HCT116 (cell line): ENCODE results near the gene MARCHF3. TPM values are rescaled to one million over a fixed set of nuclear protein-coding genes. Genes with fewer than 3 reads are reported as not detected.

Source experiments
- ATAC-seq: fragments of 200-7000 bp; cut with Tn5 transposase; 2 replicates; pipeline ENCODE4 v1.9.1; 2020; ENCODE audit warnings: mild to moderate bottlenecking, moderate library complexity
- BruUV-seq: library from RNA; stranded (reverse); fragments of 400-500 nt; replicated peaks from 2 replicates; lab custom pipeline; 2021; lab: Mats Ljungman, UMichigan
- CTCF ChIA-PET: fragments of 300-600 bp; sonication (Branson Sonifier 250); formaldehyde crosslinking; loops from one replicate; lab custom pipeline; 2021; ENCODE audit warnings: antibody characterized with exemption; lab: Charles Lee
- POLR2A ChIA-PET: fragments of 300-600, 350-600 bp; sonication (Branson Sonifier 250); formaldehyde crosslinking; loops from one replicate; lab custom pipeline; 2021; ENCODE audit warnings: antibody characterized with exemption; lab: Charles Lee
- RAD21 ChIA-PET, 2 experiments: fragments of 300-600 bp; sonication (Branson Sonifier 250); formaldehyde crosslinking; loops; one replicate each; lab custom pipeline; 2023; ENCODE audit warnings: low total read pairs in 2 of 2; ENCODE audit not compliant: uncharacterized antibody in 2 of 2, unreplicated experiment in 2 of 2, low non-redundant PET in 1 of 2; lab: Charles Lee
- DNase-seq: peaks from one replicate; pipeline ENCODE4 v3.0.0-alpha.2; 2010; ENCODE audit warnings: low read depth, low spot score
- H2AFZ ChIP-seq: fragments of 200-600 bp; shearing (Covaris generic), sonication (generic); 2 replicates; pipeline ENCODE4 v1.6.1; 2017; ENCODE audit warnings: low read depth, mixed run types, mixed read lengths, antibody characterized with exemption, low read length; ENCODE audit not compliant: poor library complexity, severe bottlenecking
- H3K27ac ChIP-seq: 2 replicates; pipeline ENCODE4 v1.5.1; 2012; ENCODE audit warnings: low read depth, low read length
- H3K27me3 ChIP-seq: fragments of 200-600 bp; sonication (generic); 2 replicates; pipeline ENCODE4 v1.6.1; 2016; ENCODE audit warnings: mixed run types, low read length, mixed read lengths; ENCODE audit not compliant: insufficient read depth
- H3K36me3 ChIP-seq, 2 experiments: fragments of 200-500 bp in 1 of 2; fragments of 200-600 bp in 1 of 2; sonication (Bioruptor generic) in 1 of 2; sonication (generic) in 1 of 2; 2 replicates each; pipeline versions ENCODE4 v1.5.1 to v1.6.1; 2014 to 2016; ENCODE audit warnings: low read length in 2 of 2, inconsistent platforms in 1 of 2, mixed read lengths in 1 of 2, mixed run types in 1 of 2; ENCODE audit not compliant: insufficient read depth in 2 of 2, control insufficient read depth in 1 of 2
- H3K4me1 ChIP-seq, 2 experiments: fragments of 200-600 bp in 1 of 2; sonication (generic) in 1 of 2; 2 replicates each; pipeline versions ENCODE4 v1.5.1 to v1.6.1; 2012 to 2017; ENCODE audit warnings: low read length in 2 of 2, inconsistent platforms in 1 of 2, mild to moderate bottlenecking in 1 of 2, mixed read lengths in 1 of 2, mixed run types in 1 of 2, moderate library complexity in 1 of 2; ENCODE audit not compliant: insufficient read depth in 2 of 2, control insufficient read depth in 1 of 2
- H3K4me2 ChIP-seq: fragments of 200-600 bp; sonication (generic); 2 replicates; pipeline ENCODE4 v1.6.1; 2017; ENCODE audit warnings: mixed run types, low read length, mixed read lengths
- H3K4me3 ChIP-seq, 2 experiments: fragments of 200-600 bp in 1 of 2; sonication (generic) in 1 of 2; replicated peaks in 1 of 2; 2 replicates each; pipeline ENCODE4 v1.5.1; 2011 to 2016; ENCODE audit warnings: low read length in 2 of 2, control low read depth in 1 of 2, low read depth in 1 of 2, mild to moderate bottlenecking in 1 of 2, mixed read lengths in 1 of 2, mixed run types in 1 of 2
- H3K79me2 ChIP-seq: fragments of 200-600 bp; sonication (generic); 2 replicates; pipeline ENCODE4 v1.6.1; 2017; ENCODE audit warnings: mild to moderate bottlenecking, mixed run types, low read length, moderate library complexity, mixed read lengths; ENCODE audit not compliant: insufficient read depth
- H3K9ac ChIP-seq: fragments of 200-600 bp; sonication (generic); 2 replicates; pipeline ENCODE4 v1.6.1; 2016; ENCODE audit warnings: low read length, mixed read lengths
- H3K9me2 ChIP-seq: fragments of 200-600 bp; sonication (generic), shearing (Covaris generic); 2 replicates; pipeline ENCODE4 v1.6.1; 2017; ENCODE audit warnings: mixed run types, mild to moderate bottlenecking, moderate library complexity; ENCODE audit not compliant: insufficient read depth
- H3K9me3 ChIP-seq, 2 experiments: fragments of 200-500 bp in 1 of 2; fragments of 200-600 bp in 1 of 2; sonication (Bioruptor generic) in 1 of 2; sonication (generic) in 1 of 2; 2 replicates each; pipeline ENCODE4 v1.6.1; 2014 to 2017; ENCODE audit warnings: low read length in 2 of 2, mixed read lengths in 2 of 2, inconsistent platforms in 1 of 2, low read depth in 1 of 2, mild to moderate bottlenecking in 1 of 2, mixed run types in 1 of 2, moderate library complexity in 1 of 2; ENCODE audit not compliant: control insufficient read depth in 1 of 2, insufficient read depth in 1 of 2
- H4K20me1 ChIP-seq: fragments of 200-600 bp; sonication (generic), shearing (Covaris generic); 2 replicates; pipeline ENCODE4 v1.6.1; 2017; ENCODE audit warnings: mixed run types, mild to moderate bottlenecking, moderate library complexity; ENCODE audit not compliant: insufficient read depth
- CBX3 ChIP-seq: IDR thresholded peaks from 2 replicates; pipeline ENCODE4 v1.6.1; 2012; ENCODE audit warnings: low read depth
- CEBPB ChIP-seq: IDR thresholded peaks from 2 replicates; pipeline ENCODE4 v1.6.1; 2012; ENCODE audit warnings: low read depth
- EGR1 ChIP-seq: IDR thresholded peaks from 2 replicates; pipeline ENCODE4 v1.6.1; 2012; ENCODE audit warnings: low read depth
- POLR2A ChIP-seq: IDR thresholded peaks from 2 replicates; pipeline ENCODE4 v1.7.0; 2011; ENCODE audit warnings: borderline replicate concordance; ENCODE audit not compliant: insufficient read depth, insufficient read length; ENCODE audit errors: extremely low read depth
- RAD21 ChIP-seq: IDR thresholded peaks from 2 replicates; pipeline ENCODE4 v1.6.1; 2012; ENCODE audit warnings: low read depth, mild to moderate bottlenecking
- SRF ChIP-seq: IDR thresholded peaks from 2 replicates; pipeline ENCODE4 v1.6.1; 2012; ENCODE audit warnings: low read depth
- TCF7L2 ChIP-seq: IDR thresholded peaks from 2 replicates; pipeline ENCODE4 v1.7.0; 2011; ENCODE audit warnings: borderline replicate concordance, inconsistent platforms; ENCODE audit not compliant: insufficient read depth, insufficient read length; ENCODE audit errors: extremely low read depth
- YY1 ChIP-seq: IDR thresholded peaks from 2 replicates; pipeline ENCODE4 v1.6.1; 2011; ENCODE audit warnings: low read length, low read depth, moderate library complexity, mild to moderate bottlenecking; ENCODE audit not compliant: insufficient replicate concordance; ENCODE audit errors: extremely low read depth
- ZFX ChIP-seq: fragments of 450-650 bp; IDR thresholded peaks from 2 replicates; pipeline ENCODE4 v1.6.1; 2017
- ZNF274 ChIP-seq: fragments of 200-500 bp; sonication (Bioruptor generic); IDR thresholded peaks from 2 replicates; pipeline ENCODE4 v1.6.1; 2014; ENCODE audit warnings: mild to moderate bottlenecking, low read depth, low read length, inconsistent platforms
- intact Hi-C: fragments of 100-400 bp; cut with micrococcal nuclease; formaldehyde crosslinking; loops from 2 replicates; pipeline ENCODE4 v1.10.0; 2022
- total RNA-seq: library from RNA; stranded (reverse); gene quantifications from one replicate; pipeline ENCODE4 v1.2.1, GENCODE V29; 2021; ENCODE audit not compliant: unreplicated experiment
- TF ChIP-seq, protein P1 (sequence below): IDR thresholded peaks from 2 replicates; pipeline ENCODE4 v1.6.1; 2012
- TF ChIP-seq, protein P2 (sequence below): IDR thresholded peaks from 2 replicates; pipeline ENCODE4 v1.6.1; 2012
- TF ChIP-seq, protein P3 (sequence below), 3 experiments: fragments of 200-600 bp in 1 of 3; sonication (generic) in 1 of 3; IDR thresholded peaks in 2 of 3; conservative IDR thresholded peaks in 1 of 3; 2 replicates each; pipeline ENCODE4 v1.5.1; 2012 to 2017; ENCODE audit warnings: low read depth in 2 of 3, low read length in 2 of 3, antibody characterized with exemption in 1 of 3, borderline replicate concordance in 1 of 3, control low read depth in 1 of 3, mild to moderate bottlenecking in 1 of 3, mixed read lengths in 1 of 3, mixed run types in 1 of 3, moderate library complexity in 1 of 3; ENCODE audit not compliant: insufficient read depth in 1 of 3

MARCHF3 gene
- total RNA-seq, 1 experiment from 2014 or later, result 2.3 TPM

DNA sequence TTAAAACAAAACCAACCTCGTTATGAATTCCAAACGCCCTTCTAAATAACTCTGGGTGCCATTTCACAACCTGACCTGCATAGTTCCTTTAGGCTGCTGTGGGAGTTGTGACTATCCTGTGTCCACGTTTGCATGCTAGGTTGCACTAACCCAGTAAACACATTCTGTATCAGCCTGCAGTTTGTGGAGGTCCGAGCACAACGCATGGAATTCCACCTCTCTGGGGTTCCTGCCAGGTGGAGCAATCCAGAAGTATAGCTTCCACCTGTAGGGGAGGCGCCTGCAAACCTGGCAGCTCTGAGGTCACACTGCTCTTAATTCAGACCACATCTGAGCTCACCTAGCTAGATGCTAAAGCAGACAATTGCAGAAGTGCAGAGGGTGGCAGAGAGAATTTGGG lies 57.2 kb downstream of the MARCHF3 start:
- H3K9me2 ChIP-seq, result no peaks in the 10 kb centered on the region
- intact Hi-C loops, result no loop called here
- no peaks in the 10 kb centered on the region for H3K9me3 ChIP-seq
- H3K27ac ChIP-seq, result no peak overlapping the region
- no peaks in the 10 kb centered on the region for H3K4me1 ChIP-seq
- TF ChIP-seq ZNF274, result no peak
- TF ChIP-seq EGR1, result no peak
- TF ChIP-seq, protein P1, sequence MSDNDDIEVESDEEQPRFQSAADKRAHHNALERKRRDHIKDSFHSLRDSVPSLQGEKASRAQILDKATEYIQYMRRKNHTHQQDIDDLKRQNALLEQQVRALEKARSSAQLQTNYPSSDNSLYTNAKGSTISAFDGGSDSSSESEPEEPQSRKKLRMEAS, result no peak
- no peak for TF ChIP-seq YY1
- TF ChIP-seq, protein P2, sequence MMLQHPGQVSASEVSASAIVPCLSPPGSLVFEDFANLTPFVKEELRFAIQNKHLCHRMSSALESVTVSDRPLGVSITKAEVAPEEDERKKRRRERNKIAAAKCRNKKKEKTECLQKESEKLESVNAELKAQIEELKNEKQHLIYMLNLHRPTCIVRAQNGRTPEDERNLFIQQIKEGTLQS, result no peak
- no peak for TF ChIP-seq ZFX
- no peak for TF ChIP-seq RAD21
- no peak for TF ChIP-seq POLR2A
- DNase-seq, result no peak
- ATAC-seq, result no peak
- H2AFZ ChIP-seq, result no peak overlapping the region
- no TSS peak for BruUV-seq
- RAD21 ChIA-PET, result no interaction called here
- CTCF ChIA-PET, result no interaction called here
- H3K36me3 ChIP-seq, result no peaks in the 10 kb centered on the region
- H3K4me3 ChIP-seq, result no peak overlapping the region
- H4K20me1 ChIP-seq, result no peaks in the 10 kb centered on the region
- no peak overlapping the region for H3K4me2 ChIP-seq
- H3K9ac ChIP-seq, result no peak overlapping the region
- no peaks in the 10 kb centered on the region for H3K27me3 ChIP-seq
- POLR2A ChIA-PET, result no interaction called here
- no peaks in the 10 kb centered on the region for H3K79me2 ChIP-seq

DNA sequence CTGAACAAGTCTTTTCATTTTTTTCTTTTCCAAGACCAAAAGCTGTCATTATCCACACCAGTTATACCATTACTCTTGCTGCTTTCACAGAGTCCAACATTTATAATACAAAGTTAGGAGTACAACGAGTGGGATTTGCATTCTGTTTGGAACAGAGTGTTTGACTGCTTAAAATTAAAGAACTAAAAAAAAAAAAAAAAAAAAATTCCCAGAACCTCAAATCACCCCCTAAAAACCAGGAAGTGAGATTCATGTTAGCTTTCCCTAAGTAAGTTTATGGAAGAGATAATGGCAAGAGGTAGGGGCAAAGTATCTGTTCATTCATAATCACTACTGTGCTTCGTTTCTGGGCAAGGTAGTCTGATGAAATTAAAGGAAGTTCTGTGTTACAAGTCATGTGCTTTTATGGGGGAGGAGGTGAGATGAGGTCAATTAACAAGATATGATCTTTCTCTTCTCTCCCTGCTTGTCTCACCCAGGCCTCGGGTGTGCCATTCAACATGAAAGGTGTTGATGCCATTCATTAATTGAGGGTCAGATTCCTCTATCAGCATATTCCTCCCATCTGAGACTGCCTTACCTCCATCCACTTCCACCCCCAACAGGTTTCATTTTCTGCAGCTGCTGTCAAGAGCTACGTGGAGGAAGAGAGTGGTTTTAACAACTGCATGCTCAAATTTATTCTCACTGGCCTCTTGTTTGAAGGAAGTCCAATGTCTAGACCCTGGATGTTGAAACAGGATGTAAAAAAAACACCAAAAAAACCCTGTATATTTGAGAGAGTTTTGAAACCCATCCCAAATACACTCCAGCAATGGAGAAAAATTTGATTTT lies 58.1 kb downstream of the MARCHF3 start:
- no peak overlapping the region for H3K4me2 ChIP-seq
- POLR2A ChIA-PET, result no interaction called here

More for the DNA sequence above, 58.1 kb downstream of the MARCHF3 start:
- ChIA-PET RAD21 (no interaction called here), CTCF (no interaction called here)
- H3K36me3 ChIP-seq, result no peaks in the 10 kb centered on the region
- no peak overlapping the region for H3K4me3 ChIP-seq
- no peak for ATAC-seq
- H3K79me2 ChIP-seq, result no peaks in the 10 kb centered on the region
- no peaks in the 10 kb centered on the region for H3K9me3 ChIP-seq
- intact Hi-C loops, result no loop called here
- no peak overlapping the region for H3K27ac ChIP-seq
- no peak for DNase-seq
- H3K4me1 ChIP-seq, result no peaks in the 10 kb centered on the region
- no peaks in the 10 kb centered on the region for H4K20me1 ChIP-seq
- no peak for TF ChIP-seq CEBPB
- TF ChIP-seq, protein P3, sequence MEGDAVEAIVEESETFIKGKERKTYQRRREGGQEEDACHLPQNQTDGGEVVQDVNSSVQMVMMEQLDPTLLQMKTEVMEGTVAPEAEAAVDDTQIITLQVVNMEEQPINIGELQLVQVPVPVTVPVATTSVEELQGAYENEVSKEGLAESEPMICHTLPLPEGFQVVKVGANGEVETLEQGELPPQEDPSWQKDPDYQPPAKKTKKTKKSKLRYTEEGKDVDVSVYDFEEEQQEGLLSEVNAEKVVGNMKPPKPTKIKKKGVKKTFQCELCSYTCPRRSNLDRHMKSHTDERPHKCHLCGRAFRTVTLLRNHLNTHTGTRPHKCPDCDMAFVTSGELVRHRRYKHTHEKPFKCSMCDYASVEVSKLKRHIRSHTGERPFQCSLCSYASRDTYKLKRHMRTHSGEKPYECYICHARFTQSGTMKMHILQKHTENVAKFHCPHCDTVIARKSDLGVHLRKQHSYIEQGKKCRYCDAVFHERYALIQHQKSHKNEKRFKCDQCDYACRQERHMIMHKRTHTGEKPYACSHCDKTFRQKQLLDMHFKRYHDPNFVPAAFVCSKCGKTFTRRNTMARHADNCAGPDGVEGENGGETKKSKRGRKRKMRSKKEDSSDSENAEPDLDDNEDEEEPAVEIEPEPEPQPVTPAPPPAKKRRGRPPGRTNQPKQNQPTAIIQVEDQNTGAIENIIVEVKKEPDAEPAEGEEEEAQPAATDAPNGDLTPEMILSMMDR (IDR thresholded peaks at IDR 0.05 in 2 of 3, conservative IDR thresholded peaks at IDR 0.05 in 1 of 3; ENCODE audit: borderline replicate concordance in 1 of 3, insufficient read depth in 1 of 3, low read depth in 2 of 3, low read length in 2 of 3), result no peak
- no peak for TF ChIP-seq TCF7L2
- TF ChIP-seq SRF, result no peak
- TF ChIP-seq CBX3, result no peak
- no peak for TF ChIP-seq ZNF274
- no peak overlapping the region for H3K9ac ChIP-seq
- BruUV-seq, result no TSS peak
- H3K27me3 ChIP-seq, result no peaks in the 10 kb centered on the region
- H3K9me2 ChIP-seq, result no peaks in the 10 kb centered on the region
- H2AFZ ChIP-seq, result no peak overlapping the region
